Measurements from ENCODE around the gene DGKD. TPM values are rescaled to one million over a fixed set of nuclear protein-coding genes. Genes with fewer than 3 reads are reported as not detected.

The DGKD gene
- total RNA-seq, 3 donors from 2014 or later, result 17.1 to 41.3 (median 37.3) TPM

- intact Hi-C loops (cut with DNase I; ENCODE audit: low total_unique reads), result no loop called here
- DNase-seq (ENCODE audit: low spot score in 2 of 2), result no peak
- H3K27me3 ChIP-seq, result no peaks in the 10 kb centered on the region
- no peaks in the 10 kb centered on the region for H3K4me1 ChIP-seq
- H3K36me3 ChIP-seq, result no peaks in the 10 kb centered on the region
- TF ChIP-seq POLR2AphosphoS5 (IDR thresholded peaks at IDR 0.05) (no peak), POLR2A (IDR thresholded peaks at IDR 0.05) (no peak)
- TF ChIP-seq, protein P1, sequence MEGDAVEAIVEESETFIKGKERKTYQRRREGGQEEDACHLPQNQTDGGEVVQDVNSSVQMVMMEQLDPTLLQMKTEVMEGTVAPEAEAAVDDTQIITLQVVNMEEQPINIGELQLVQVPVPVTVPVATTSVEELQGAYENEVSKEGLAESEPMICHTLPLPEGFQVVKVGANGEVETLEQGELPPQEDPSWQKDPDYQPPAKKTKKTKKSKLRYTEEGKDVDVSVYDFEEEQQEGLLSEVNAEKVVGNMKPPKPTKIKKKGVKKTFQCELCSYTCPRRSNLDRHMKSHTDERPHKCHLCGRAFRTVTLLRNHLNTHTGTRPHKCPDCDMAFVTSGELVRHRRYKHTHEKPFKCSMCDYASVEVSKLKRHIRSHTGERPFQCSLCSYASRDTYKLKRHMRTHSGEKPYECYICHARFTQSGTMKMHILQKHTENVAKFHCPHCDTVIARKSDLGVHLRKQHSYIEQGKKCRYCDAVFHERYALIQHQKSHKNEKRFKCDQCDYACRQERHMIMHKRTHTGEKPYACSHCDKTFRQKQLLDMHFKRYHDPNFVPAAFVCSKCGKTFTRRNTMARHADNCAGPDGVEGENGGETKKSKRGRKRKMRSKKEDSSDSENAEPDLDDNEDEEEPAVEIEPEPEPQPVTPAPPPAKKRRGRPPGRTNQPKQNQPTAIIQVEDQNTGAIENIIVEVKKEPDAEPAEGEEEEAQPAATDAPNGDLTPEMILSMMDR (IDR thresholded peaks at IDR 0.05), result no peak
- no peak overlapping the region for H3K4me3 ChIP-seq
- no peak overlapping the region for H3K27ac ChIP-seq
- no peaks in the 10 kb centered on the region for H3K9me3 ChIP-seq
These were observed 109.3 kb downstream of the DGKD start for GRCh38 chr2:233463586-233463985.

DNA sequence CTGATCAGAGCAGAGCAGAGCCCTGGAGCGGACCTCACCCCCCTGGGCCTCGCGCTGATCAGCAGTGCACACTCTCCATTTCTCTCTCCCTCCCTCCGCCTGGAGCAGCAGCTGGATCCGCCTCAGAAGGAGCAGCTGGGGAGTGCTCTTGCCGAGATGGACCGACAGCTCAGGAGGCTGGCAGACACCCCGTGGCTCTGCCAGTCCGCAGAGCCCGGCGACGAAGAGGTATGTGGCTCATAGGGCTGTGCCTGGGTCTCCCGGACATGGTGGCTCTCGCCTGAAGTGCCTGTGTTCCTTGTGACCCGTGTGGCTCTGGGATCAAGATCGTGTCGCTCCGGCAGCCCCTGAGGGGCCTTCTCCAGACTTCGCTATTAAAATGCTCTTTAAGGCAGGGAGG, 109.8 kb downstream of the DGKD start:
- no peaks in the 10 kb centered on the region for H3K9me3 ChIP-seq
- H3K27me3 ChIP-seq, result no peaks in the 10 kb centered on the region
- intact Hi-C loops (cut with DNase I; ENCODE audit: low total_unique reads), result no loop called here
- peak in 1 of 2 donors; percentile 34 for DNase-seq (ENCODE audit: low spot score in 2 of 2)
- H3K27ac ChIP-seq, result no peak overlapping the region
- H3K4me1 ChIP-seq, result no peaks in the 10 kb centered on the region
- no peak overlapping the region for H3K4me3 ChIP-seq
- TF ChIP-seq, protein P1 (IDR thresholded peaks at IDR 0.05), result no peak
- TF ChIP-seq POLR2A (IDR thresholded peaks at IDR 0.05), result no peak
- TF ChIP-seq POLR2AphosphoS5 (IDR thresholded peaks at IDR 0.05), result no peak
- no peaks in the 10 kb centered on the region for H3K36me3 ChIP-seq

DNA sequence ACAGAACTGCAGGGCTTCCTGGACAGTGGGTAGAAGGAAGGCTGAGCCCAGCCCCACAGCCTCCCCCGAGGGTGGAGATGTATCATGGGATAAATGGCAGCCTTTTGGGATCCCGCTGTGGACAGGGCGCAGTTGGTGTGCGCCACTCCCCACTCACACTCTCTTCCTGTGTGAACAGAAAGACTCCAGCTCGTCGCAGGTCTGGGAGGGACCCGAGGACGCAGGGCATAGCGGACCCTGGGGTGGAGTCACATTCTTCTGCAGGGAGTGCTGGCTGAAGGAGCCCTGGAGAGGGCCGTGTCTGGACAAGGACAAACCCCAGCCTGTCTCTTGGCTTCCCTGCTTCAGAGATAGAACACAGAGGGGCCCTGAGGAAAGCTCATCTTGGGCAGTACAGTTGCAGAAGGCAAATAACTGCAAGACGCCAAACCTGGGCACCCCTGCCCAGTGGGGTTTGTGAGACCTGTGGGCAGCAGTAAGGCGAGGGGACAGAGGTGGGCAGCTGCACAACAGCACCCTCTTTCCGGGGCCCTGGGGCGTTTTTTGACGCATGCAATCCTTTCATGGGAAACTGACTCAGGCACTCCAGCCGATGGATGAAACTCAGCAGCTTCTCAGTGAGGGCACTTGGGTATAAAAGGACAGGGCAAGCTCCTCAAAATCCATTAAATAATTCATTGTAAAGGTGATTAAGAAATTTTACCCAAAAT, 110.4 kb downstream of the DGKD start:
- Histone ChIP-seq H3K4me1 (no peaks in the 10 kb centered on the region), H3K36me3 (no peaks in the 10 kb centered on the region), H3K27me3 (no peaks in the 10 kb centered on the region), H3K9me3 (no peaks in the 10 kb centered on the region), H3K4me3 (no peak overlapping the region), H3K27ac (no peak overlapping the region)
- DNase-seq (ENCODE audit: low spot score in 2 of 2), result peak in 1 of 2 donors; percentile 41
- intact Hi-C loops (cut with DNase I; ENCODE audit: low total_unique reads), result no loop called here
- TF ChIP-seq POLR2A (IDR thresholded peaks at IDR 0.05) (no peak), POLR2AphosphoS5 (IDR thresholded peaks at IDR 0.05) (no peak)
- TF ChIP-seq, protein P1 (IDR thresholded peaks at IDR 0.05), result no peak

DNA sequence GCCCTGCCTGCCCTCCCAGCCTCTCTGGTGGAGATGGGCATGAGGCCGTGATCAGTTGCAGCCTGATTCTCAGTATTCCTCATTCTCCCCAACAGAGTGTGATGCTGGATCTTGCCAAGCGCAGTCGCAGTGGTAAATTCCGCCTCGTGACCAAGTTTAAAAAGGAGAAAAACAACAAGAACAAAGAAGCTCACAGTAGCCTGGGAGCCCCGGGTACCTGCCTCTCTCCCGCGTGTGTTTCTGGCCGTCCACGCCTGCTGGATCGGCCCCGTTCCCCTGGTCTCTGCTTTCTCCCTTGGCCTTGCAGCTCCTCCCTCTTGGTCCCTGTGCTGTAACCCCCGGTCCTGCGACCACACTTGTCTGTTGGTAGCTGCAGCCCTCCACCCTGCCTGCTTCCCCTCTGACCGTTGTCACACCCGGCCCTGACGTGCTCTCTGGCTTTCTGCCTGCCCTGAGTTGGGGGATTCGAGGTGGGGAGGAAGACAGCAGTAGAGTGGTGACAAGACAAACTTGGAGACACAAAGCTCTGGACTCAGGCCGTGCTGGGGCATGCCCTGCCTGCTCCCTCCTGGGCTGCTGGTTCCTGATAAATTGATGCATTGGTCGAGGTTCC, 112.8 kb downstream of the DGKD start:
- DNase-seq (ENCODE audit: low spot score in 2 of 2), result peak in 1 of 2 donors; percentile 36
- Histone ChIP-seq H3K36me3 (no peaks in the 10 kb centered on the region), H3K4me3 (no peak overlapping the region), H3K27me3 (no peaks in the 10 kb centered on the region), H3K9me3 (no peaks in the 10 kb centered on the region), H3K27ac (no peak overlapping the region), H3K4me1 (no peaks in the 10 kb centered on the region)
- TF ChIP-seq, protein P1 (IDR thresholded peaks at IDR 0.05), result no peak
- intact Hi-C loops (cut with DNase I; ENCODE audit: low total_unique reads), result no loop called here

DNA sequence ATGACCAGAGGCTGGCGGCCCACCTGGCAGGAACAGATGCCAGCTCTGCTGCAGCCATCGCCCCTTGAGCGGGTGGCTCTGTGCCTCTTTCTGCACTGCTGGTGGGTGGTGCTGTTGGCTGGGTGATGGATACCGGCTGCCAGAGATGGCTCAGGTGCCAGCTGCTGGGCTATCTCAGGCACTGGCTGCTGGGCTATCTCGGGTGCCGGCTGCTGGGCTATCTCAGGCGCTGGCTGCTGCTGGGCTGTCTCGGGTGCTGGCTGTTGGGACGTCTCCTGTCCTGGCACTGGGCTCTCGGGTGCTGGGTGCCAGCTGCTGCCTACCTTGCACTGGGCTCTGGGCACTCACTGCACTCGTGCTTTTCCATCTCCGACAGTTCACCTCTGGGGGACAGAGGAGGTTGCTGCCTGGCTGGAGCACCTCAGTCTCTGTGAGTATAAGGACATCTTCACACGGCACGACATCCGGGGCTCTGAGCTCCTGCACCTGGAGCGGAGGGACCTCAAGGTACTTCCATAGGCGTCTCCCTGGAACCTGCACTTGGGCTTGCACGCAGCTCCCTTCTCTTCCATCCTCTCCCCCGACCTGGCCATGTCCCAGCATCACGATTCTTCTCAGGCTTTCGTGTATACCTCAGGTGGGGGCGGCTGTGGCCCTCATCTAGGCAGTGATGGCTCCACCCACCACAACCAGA, 113.9 kb downstream of the DGKD start:
- no peak for TF ChIP-seq POLR2AphosphoS5 (IDR thresholded peaks at IDR 0.05)
- no peak for TF ChIP-seq POLR2A (IDR thresholded peaks at IDR 0.05)
- TF ChIP-seq, protein P1 (IDR thresholded peaks at IDR 0.05), result no peak
- DNase-seq (ENCODE audit: low spot score in 2 of 2), result peak in 1 of 2 donors; percentile 40
- intact Hi-C loops (cut with DNase I; ENCODE audit: low total_unique reads), result no loop called here
- H3K4me1 ChIP-seq, result no peaks in the 10 kb centered on the region
- H3K4me3 ChIP-seq, result no peak overlapping the region
- no peak overlapping the region for H3K27ac ChIP-seq
- H3K9me3 ChIP-seq, result no peaks in the 10 kb centered on the region
- no peaks in the 10 kb centered on the region for H3K27me3 ChIP-seq
- no peaks in the 10 kb centered on the region for H3K36me3 ChIP-seq
